BJ (cell line): Measurements from ENCODE around the gene SETD1B. TPM values are rescaled to one million over a fixed set of nuclear protein-coding genes. Genes with fewer than 3 reads are reported as not detected.
A peak's percentile ranks its signal among the peaks of the same experiment; 100 is the strongest.

Experiments used
- CTCF ChIA-PET: fragments of 350-600 bp; formaldehyde crosslinking; extraction: SDS; loops from one replicate; lab custom pipeline; 2021; ENCODE audit warnings: antibody characterized with exemption, inconsistent platforms; lab: Yijun Ruan, JAX
- POLR2A ChIA-PET: fragments of 300-600 bp; sonication (Branson Sonifier 250); formaldehyde crosslinking; extraction: SDS; loops from one replicate; lab custom pipeline; 2021; ENCODE audit warnings: antibody characterized with exemption; lab: Charles Lee
- DNase-seq: peaks from one replicate; pipeline ENCODE4 v3.0.0-alpha.2; 2011; ENCODE audit warnings: low read depth
- H3K27me3 ChIP-seq: 2 replicates; pipeline ENCODE4 v1.6.0; 2011; ENCODE audit warnings: low read length; ENCODE audit not compliant: control insufficient read depth, insufficient read depth
- H3K36me3 ChIP-seq: 2 replicates; pipeline ENCODE4 v1.5.1; 2011; ENCODE audit warnings: low read length; ENCODE audit not compliant: control insufficient read depth, insufficient read depth
- H3K4me3 ChIP-seq: 2 replicates; pipeline ENCODE4 v1.5.1; 2011; ENCODE audit warnings: low read depth, mild to moderate bottlenecking, control low read depth, low read length
- CTCF ChIP-seq: IDR thresholded peaks from 2 replicates; pipeline ENCODE4 v1.5.1; 2011; ENCODE audit warnings: low read depth, mild to moderate bottlenecking, control low read depth, inconsistent platforms, low read length, moderate library complexity; ENCODE audit not compliant: insufficient read depth
- polyA plus RNA-seq: library from polyadenylated mRNA; depleted of rRNA; stranded (reverse); fragments of >200 nt; gene quantifications from 2 replicates; pipeline ENCODE4 v1.2.3, GENCODE V29; 2011

SETD1B gene
- polyA plus RNA-seq, 1 experiment = 0.85 TPM

GRCh38 chr12:121792607-121793439, 11.0 kb upstream of the SETD1B start:
- POLR2A ChIA-PET = interaction anchor here (0.6 kb wide), 1 partner anchor 121 kb away, joined by 5 read pairs; no protein-coding TSS in a partner anchor
- CTCF ChIA-PET = interaction anchor here (0.6 to 14.8 kb wide), 19 partner anchors 13 to 120 kb away, joined by 3 to 467 read pairs (median 15); partner anchors contain the start of genes PSMD9 and SETD1B
- Histone ChIP-seq H3K27me3 (no peaks in the 10 kb centered on the region), H3K36me3 (peaks cover 6% of the 10 kb centered on the region), H3K4me3 (peak overlapping the region; percentile 47)
- no peak for DNase-seq
- TF ChIP-seq CTCF = no peak

GRCh38 chr12:121793440-121793837, 10.4 kb upstream of the SETD1B start, which contains the start of gene RHOF:
Gene RHOF (minus strand): TSS chr12:121793688. CDS start chr12:121793633, 55 bp downstream.
- ChIA-PET CTCF (interaction anchor here (0.9 to 14.8 kb wide), 35 partner anchors 14 to 318 kb away, joined by 3 to 467 read pairs (median 10); partner anchors contain the start of genes PSMD9, SETD1B and TMEM120B), POLR2A (no interaction called here)
- H3K36me3 ChIP-seq = peaks cover 6% of the 10 kb centered on the region
- no peaks in the 10 kb centered on the region for H3K27me3 ChIP-seq
- DNase-seq = no peak
- peak within 1 kb of the TSS; percentile 47 for H3K4me3 ChIP-seq
- TF ChIP-seq CTCF = no peak

- POLR2A ChIA-PET = interaction anchor here (0.6 to 1.0 kb wide), 3 partner anchors 8 to 95 kb away, joined by 3 to 4 read pairs (median 3); partner anchors contain the start of gene PSMD9
- peaks cover 6% of the 10 kb centered on the region for H3K36me3 ChIP-seq
- no peak for DNase-seq
- H3K27me3 ChIP-seq = no peaks in the 10 kb centered on the region
- H3K4me3 ChIP-seq = peak overlapping the region; percentile 47
- TF ChIP-seq CTCF = peak; percentile 100
- CTCF ChIA-PET = interaction anchor here (0.5 to 14.8 kb wide), 66 partner anchors 14 to 545 kb away, joined by 3 to 467 read pairs (median 4); partner anchors contain the start of genes BCL7A, HPD, PSMD9 and SETD1B
Measured at GRCh38 chr12:121793838-121794533, 9.8 kb upstream of the SETD1B start.

- Histone ChIP-seq H3K27me3 (no peaks in the 10 kb centered on the region), H3K4me3 (no peak overlapping the region), H3K36me3 (peaks cover 6% of the 10 kb centered on the region)
- DNase-seq = no peak
- ChIA-PET POLR2A (interaction anchor here (0.6 to 1.0 kb wide), 3 partner anchors 9 to 94 kb away, joined by 3 to 4 read pairs (median 3); partner anchors contain the start of gene PSMD9), CTCF (interaction anchor here (0.5 to 14.8 kb wide), 64 partner anchors 13 to 546 kb away, joined by 3 to 467 read pairs (median 4); partner anchors contain the start of genes BCL7A, HPD, PSMD9 and SETD1B)
- TF ChIP-seq CTCF = no peak
Measured at GRCh38 chr12:121794534-121795033, 9.2 kb upstream of the SETD1B start.
